ENCODE measurements around the gene DNAH2. TPM values are rescaled to one million over a fixed set of nuclear protein-coding genes. Genes with fewer than 3 reads are reported as not detected.

DNAH2 gene
- total and polyA plus RNA-seq, 7 donors: under 0.01 to 0.36 (median 0.30) TPM; not detected in 3

DNA sequence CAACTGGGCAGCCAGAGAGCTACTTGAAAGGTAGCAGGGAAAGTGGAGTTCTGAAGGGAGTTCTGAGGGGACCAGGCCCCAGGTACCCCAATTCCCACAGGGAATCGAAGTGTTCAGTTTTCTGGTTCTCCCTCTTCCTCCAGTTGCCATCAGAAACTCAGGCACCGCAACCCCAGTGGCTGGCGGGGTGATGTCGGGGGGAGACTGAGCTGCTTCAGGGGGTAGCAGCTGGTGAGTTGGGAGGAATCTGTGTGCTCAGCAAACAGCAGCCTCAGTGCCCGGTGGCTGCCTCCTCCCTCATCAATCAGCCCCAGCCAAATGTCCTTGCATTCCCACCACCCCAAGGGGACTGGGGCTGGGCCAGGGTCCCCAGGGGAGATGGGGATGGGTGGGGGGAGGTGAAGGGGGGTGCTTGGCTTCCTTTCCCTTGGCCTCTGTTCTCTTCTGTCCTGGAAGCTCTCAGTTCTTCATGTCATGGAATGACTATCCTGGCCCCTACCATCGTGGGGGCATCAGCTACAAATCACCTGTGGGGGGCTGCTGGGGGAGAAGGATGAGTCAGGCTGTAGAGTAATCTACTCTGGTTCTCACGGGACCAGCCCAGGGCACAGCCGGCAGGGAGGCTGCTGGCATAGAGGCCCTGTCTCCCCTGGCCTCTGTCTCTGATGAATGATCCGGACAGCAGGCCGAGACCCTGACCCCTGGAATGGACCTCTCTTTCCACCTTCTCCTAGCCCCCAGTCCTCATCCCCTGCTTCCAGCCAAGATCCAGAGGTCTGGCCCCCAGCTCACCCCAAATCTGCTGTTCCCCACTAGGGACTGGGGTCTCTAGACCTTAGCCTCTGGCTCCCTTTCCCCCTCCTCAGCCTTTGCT, 2.6 kb upstream of the DNAH2 start:
- no peaks in the 10 kb centered on the region for H3K9me3 ChIP-seq
- no peaks in the 10 kb centered on the region for H3K36me3 ChIP-seq
- peaks cover 0 to 23% (median 20%) of the 10 kb centered on the region in 4 donors for H3K4me1 ChIP-seq
- no peak overlapping the region for H3K27ac ChIP-seq
- TF ChIP-seq, protein P1, sequence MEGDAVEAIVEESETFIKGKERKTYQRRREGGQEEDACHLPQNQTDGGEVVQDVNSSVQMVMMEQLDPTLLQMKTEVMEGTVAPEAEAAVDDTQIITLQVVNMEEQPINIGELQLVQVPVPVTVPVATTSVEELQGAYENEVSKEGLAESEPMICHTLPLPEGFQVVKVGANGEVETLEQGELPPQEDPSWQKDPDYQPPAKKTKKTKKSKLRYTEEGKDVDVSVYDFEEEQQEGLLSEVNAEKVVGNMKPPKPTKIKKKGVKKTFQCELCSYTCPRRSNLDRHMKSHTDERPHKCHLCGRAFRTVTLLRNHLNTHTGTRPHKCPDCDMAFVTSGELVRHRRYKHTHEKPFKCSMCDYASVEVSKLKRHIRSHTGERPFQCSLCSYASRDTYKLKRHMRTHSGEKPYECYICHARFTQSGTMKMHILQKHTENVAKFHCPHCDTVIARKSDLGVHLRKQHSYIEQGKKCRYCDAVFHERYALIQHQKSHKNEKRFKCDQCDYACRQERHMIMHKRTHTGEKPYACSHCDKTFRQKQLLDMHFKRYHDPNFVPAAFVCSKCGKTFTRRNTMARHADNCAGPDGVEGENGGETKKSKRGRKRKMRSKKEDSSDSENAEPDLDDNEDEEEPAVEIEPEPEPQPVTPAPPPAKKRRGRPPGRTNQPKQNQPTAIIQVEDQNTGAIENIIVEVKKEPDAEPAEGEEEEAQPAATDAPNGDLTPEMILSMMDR (IDR thresholded peaks at IDR 0.05): no peak
- no peak for TF ChIP-seq EP300 (IDR thresholded peaks at IDR 0.05)
- no peak for TF ChIP-seq POLR2AphosphoS5 (IDR thresholded peaks at IDR 0.05)
- H3K4me3 ChIP-seq: no peak overlapping the region
- DNase-seq: no peak
- 72 to 77% methylated on average over 10 of the region's 10 CpGs for WGBS, 2 donors
- H3K27me3 ChIP-seq: peaks cover 10 to 66% (median 46%) of the 10 kb centered on the region in 3 donors
- intact Hi-C loops (cut with DNase I): no loop called here

DNA sequence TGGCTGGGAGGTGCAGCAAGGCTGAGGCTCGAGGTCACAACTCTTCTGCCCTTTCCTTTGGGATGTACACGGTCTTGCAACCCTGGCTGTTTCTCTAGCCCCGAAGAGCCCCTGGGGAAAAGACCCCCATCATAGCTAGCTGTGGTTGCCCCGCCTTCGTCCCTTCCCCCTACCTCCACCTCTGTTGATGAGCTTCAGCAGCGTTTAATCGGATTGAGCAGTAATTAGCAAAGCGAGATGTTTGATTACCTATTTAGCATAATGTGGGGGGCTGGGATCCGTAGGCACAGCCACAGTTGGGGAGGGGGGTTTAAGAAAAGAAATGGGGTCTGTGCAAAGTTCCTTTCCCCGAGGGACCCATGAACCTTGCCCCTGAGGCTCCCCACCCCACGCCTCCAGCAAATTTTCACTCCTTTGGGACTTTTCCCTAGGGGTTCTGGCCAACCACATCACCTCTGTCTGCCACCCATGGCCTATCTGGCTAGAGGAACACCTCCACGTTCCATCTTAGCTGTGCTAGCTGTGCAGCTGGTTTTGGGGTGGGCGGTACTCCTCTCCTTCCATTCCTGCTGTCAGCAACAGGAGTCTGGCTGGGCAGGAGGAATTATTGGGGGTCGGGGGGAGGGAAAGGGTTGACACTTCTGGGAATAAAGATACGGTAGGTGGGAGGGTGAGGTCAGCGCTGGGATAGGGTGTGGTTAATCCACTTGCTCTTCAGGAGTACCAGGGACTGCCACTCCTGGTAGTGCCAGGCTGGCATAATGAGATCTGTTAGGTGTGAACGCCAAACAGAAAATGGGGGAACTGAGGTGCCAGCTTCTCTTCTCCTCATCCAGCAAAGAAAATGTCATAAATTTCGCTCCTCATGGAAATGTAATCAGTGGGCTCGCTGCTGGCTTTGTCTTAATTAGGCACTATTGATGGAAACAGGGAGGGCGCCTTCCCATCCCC, 1.3 kb upstream of the DNAH2 start:
- WGBS, 2 donors: 22 to 45% methylated on average over 20 of the region's 20 CpGs

DNA sequence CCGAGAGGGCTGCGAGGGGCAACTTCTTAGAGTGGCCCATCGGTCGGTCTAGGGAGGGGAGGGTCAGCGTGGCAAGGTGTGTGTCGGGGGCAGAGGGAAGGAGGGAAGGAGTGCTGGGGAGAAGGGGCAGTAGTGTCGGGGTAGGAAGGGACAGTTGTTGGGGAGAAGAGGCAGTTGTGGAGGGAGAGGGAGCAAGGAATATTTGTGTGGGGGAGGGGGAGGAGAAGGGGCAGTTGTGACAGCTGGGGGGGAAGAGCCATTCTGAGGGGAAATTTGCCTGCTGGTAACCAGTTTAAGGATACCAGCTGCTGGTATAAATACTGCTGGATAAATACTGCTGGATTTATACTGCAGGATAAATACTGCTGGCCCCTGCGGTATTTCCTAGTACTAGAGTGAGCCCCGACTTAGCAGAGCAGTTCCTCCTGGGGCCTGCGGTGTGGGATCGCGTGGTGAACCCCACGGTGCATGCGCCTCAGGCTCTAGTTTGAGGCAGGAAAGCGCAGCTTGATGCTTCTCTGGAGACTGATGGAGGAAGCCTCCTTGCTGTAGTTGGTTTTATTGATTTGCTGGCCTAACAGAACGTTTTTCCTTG, 309 bp downstream of the DNAH2 start:
- WGBS, 2 donors: 2 to 3% methylated on average over 16 of the region's 16 CpGs
- Histone ChIP-seq H3K36me3 (no peaks in the 10 kb centered on the region), H3K27me3 (peaks cover 0 to 37% (median 19%) of the 10 kb centered on the region in 3 donors), H3K27ac (peak overlapping the region; percentile 58 to 71 (median 62)), H3K4me1 (peaks cover 0 to 23% (median 20%) of the 10 kb centered on the region in 4 donors), H3K9me3 (no peaks in the 10 kb centered on the region), H3K4me3 (peak overlapping the region; percentile 43 to 68 (median 57))
- no peak for DNase-seq
- intact Hi-C loops (cut with DNase I): loop anchor here (1.0 kb wide), 1 partner anchor 30 kb away; the partner anchor contains the start of gene WRAP53
- TF ChIP-seq POLR2AphosphoS5 (IDR thresholded peaks at IDR 0.05) (no peak), POLR2A (IDR thresholded peaks at IDR 0.05) (no peak), EP300 (IDR thresholded peaks at IDR 0.05) (no peak)
- TF ChIP-seq, protein P1 (IDR thresholded peaks at IDR 0.05): no peak

More for the DNA sequence above, 1.3 kb upstream of the DNAH2 start:
- Histone ChIP-seq H3K27me3 (peaks cover 10 to 53% (median 35%) of the 10 kb centered on the region in 3 donors), H3K36me3 (no peaks in the 10 kb centered on the region), H3K9me3 (no peaks in the 10 kb centered on the region), H3K4me1 (peaks cover 0 to 23% (median 20%) of the 10 kb centered on the region in 4 donors), H3K4me3 (peak overlapping the region; percentile 43 to 68 (median 57)), H3K27ac (peak overlapping the region in 3 of 4 donors; percentile 58 to 71 (median 62))
- DNase-seq: no peak
- no peak for TF ChIP-seq POLR2A (IDR thresholded peaks at IDR 0.05)
- TF ChIP-seq, protein P1 (IDR thresholded peaks at IDR 0.05): no peak
- no peak for TF ChIP-seq POLR2AphosphoS5 (IDR thresholded peaks at IDR 0.05)
- TF ChIP-seq EP300 (IDR thresholded peaks at IDR 0.05): no peak
- intact Hi-C loops (cut with DNase I): no loop called here

DNA sequence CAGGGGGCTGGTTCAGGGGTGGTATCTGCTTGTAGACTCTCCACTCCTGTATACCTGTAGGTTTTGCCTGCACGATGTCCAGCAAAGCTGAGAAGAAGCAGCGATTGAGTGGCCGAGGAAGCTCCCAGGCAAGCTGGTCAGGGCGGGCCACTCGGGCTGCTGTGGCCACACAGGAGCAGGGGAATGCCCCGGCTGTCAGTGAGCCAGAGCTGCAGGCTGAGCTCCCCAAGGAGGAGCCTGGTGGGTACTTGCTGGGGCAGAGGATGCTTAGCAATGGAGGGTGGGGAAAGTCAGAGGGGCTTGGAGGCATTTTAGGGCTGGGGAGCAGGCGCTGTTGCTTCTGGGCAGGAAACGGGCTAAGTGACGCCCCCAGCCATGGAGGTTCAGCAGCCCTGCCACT, 2.1 kb downstream of the DNAH2 start:
- no peaks in the 10 kb centered on the region for H3K36me3 ChIP-seq
- no peaks in the 10 kb centered on the region for H3K9me3 ChIP-seq
- no peak for DNase-seq
- intact Hi-C loops (cut with DNase I): no loop called here
- peaks cover 0 to 23% (median 20%) of the 10 kb centered on the region in 4 donors for H3K4me1 ChIP-seq
- TF ChIP-seq, protein P1 (IDR thresholded peaks at IDR 0.05): no peak
- no peak for TF ChIP-seq POLR2A (IDR thresholded peaks at IDR 0.05)
- TF ChIP-seq EP300 (IDR thresholded peaks at IDR 0.05): no peak
- no peak for TF ChIP-seq POLR2AphosphoS5 (IDR thresholded peaks at IDR 0.05)
- H3K27ac ChIP-seq: no peak overlapping the region
- 81% methylated on average over 9 of the region's 9 CpGs for WGBS, 2 donors
- peaks cover 0 to 36% (median 13%) of the 10 kb centered on the region in 3 donors for H3K27me3 ChIP-seq
- H3K4me3 ChIP-seq: no peak overlapping the region

Measured in sigmoid colon (tissue), 7 donors.